ENCODE results near the gene PCSK4. TPM values are rescaled to one million over a fixed set of nuclear protein-coding genes. Genes with fewer than 3 reads are reported as not detected.

PCSK4 gene
- total RNA-seq, 1 donor from 2014 or later, result 1.9 TPM

DNA sequence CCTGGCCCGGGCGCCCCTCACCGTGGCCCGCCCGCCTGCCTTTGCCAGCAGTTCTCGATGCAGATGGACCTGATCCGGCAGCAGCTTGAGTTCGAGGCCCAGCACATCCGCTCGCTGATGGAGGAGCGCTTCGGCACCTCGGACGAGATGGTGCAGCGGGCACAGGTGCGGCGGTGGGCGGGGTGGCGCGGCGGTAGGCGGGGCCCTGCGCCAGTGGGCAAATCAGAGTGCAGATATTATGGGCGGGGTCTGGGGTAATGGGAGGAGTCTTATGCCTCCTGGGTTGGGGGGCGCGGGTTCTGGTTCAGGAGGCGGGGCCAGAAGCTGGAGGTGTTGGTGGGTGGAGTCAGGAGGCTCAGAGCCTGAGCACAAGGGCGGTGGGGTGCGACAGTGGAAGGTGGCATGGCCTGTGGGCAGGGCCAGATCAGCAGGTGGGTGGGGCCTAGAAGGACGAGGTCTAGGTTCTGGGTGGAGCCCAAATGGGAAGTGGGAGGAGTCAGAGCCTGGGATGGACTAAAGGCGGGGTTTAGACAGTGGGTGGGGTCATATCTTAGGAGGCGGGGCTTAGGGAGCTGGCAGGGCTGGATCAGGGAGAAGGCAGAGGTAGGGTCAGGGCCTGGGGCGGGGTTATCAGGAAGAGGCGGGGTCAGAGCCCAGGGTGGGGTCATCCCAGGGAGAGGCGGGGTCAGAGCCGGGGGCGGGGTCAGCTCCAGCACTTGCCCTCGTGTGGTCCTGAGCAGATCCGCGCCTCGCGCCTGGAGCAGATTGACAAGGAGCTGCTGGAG is 34.6 kb downstream of the PCSK4 start:
- DNase-seq (ENCODE audit: low spot score), result no peak

GRCh38 chr19:1455002-1455335 is 35.2 kb downstream of the PCSK4 start:
- no peak for DNase-seq (ENCODE audit: low spot score)

DNA sequence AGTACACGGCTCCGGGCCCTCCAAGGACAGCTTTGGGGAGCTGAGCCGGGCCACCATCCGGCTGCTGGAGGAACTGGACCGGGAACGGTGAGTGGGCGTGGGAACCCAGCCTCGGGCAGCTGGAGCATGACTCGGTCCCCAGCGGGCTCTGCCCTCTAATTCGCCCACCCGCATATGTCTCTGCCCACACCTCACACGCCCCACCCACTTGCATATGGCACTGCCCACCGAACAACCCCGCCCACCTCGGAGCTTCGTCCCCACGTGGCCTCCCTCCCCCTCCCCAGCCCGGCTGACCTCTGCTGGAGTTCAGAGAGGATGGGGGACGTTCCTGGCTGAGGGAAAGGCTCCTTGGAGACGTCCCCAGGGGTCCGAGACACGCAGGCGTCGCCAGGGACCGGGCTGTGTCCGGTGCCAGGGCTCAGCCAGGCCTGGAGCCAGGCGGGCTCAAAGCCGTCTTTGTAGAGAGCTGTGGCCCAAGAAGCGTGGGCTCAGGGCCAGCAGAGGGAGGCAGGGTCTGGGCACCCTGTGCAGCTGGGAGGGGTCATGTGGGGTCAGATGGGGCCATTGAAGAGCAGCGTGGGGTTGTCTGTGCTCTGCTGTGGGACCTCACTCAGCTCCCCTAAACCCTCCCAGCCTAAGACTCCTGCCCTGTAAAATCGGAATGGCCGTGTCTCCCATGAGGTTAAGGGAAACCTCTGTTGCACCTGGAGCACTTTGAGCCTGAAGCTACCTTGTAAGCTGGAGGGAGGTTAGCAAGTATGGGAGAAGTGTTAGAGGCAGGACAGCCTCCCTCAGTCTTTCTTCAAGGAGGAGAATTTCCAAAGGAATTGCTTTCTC is 36.4 kb downstream of the PCSK4 start:
- no peak for DNase-seq (ENCODE audit: low spot score)

DNA sequence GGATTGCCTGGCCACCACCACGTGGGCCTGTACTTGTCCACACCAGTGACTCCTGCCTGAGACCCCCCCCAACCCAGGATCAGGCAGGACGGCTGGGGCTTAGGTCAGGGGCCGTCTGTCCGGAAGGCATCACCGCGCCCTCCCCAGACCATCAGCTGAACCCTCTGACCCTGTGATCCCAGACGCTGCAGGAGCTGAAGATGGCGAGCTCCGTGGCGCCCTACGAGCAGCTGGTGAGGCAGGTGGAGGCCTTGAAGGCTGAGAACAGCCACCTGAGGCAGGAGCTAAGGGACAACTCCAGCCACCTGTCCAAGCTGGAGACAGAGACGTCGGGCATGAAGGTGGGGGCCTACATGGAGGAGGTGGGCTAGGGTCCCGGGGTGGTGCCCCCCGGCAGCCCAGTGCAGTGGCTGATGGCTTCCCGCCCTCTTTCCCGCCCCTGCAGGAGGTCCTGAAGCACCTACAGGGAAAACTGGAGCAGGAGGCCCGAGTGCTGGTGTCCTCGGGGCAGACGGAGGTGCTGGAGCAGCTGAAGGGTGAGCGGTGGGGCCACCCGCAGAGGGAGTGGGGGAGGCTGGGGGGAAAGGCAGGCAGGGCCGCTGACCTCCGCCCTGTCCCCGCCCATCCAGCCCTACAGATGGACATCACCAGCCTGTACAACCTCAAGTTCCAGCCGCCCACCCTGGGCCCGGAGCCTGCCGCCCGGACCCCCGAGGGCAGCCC is 37.2 kb downstream of the PCSK4 start:
- no peak for DNase-seq (ENCODE audit: low spot score)

- DNase-seq (ENCODE audit: low spot score), result no peak
Measured at GRCh38 chr19:1451916-1452801, 38.0 kb downstream of the PCSK4 start.

- DNase-seq (ENCODE audit: low spot score), result no peak
Measured at GRCh38 chr19:1450735-1451731, 39.1 kb downstream of the PCSK4 start.

DNA sequence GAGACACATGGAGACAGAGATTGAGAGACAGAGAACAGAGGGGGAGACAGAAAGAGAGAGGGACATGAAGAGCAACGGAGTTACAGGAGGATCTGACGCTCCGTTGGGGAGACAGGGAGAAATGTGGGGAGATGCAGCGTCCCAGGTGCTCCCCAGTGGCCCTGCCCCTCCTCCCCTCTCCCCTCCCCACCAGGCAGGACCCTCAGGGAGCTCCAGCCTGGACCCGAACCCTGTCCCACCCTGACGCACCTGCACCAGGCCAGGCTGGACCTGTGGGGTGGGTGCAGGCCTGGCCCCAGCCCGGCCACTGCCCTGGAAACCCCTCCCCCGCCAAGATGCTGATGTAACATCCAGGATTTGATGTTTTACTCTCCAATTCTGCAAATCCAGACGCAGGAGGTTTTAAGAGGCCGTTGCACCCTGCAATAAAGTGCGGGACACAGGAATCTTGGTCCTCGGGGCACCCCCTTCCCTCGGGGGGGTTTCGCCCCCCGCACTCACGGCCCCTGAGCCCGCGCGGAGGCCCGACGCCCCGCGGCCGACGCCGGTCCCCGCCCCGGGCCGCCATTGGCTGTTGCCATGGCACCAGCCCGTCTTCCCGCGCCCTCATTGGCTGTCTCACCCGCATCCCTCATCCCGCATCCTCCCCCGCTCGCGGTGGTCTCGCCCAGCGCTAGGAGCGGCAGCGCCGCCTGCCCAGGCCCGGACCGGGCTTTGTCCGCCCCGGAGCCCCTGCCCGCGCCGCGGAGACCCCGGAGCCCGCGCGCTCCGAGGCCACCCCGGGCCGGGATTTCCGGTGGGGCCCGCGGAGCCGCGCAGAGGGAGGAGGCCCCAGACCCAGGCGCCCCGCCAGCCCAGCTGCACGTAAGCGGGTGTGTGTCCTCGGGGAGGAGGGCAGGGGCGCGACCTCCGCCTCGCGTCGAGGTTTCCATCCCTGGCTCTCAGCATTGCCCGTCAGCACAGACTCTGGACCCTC is 40.4 kb downstream of the PCSK4 start, which contains the start of gene APC2:
APC2 (plus strand) TSS at position 655 of the 976 bp plus-strand sequence. CDS start 2,881 bp downstream, outside the sequence.
- DNase-seq (ENCODE audit: low spot score), result peak; percentile 60

DNA sequence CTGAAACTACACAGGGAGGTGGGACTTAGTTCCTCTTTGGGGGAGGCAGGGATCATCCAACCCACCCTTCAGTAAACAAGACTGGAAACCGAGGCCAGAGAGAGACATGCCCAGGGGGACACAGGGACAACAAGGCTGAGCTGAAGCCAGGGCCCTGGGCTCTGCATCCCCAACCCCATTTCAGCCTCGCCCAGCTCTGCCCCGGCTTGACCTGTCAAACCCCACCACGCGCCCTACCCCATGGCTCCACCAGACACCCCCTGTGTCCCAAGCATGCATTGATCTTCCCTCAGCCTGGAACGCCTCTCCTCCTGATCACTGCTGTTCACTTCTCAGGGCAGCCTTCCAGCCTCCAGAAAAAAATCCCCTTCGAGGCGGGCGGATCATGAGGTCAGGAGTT is 42.2 kb downstream of the PCSK4 start:
- no peak for DNase-seq (ENCODE audit: low spot score)

GRCh38 chr19:1447504-1447903 is 42.6 kb downstream of the PCSK4 start:
- DNase-seq (ENCODE audit: low spot score), result no peak

DNA sequence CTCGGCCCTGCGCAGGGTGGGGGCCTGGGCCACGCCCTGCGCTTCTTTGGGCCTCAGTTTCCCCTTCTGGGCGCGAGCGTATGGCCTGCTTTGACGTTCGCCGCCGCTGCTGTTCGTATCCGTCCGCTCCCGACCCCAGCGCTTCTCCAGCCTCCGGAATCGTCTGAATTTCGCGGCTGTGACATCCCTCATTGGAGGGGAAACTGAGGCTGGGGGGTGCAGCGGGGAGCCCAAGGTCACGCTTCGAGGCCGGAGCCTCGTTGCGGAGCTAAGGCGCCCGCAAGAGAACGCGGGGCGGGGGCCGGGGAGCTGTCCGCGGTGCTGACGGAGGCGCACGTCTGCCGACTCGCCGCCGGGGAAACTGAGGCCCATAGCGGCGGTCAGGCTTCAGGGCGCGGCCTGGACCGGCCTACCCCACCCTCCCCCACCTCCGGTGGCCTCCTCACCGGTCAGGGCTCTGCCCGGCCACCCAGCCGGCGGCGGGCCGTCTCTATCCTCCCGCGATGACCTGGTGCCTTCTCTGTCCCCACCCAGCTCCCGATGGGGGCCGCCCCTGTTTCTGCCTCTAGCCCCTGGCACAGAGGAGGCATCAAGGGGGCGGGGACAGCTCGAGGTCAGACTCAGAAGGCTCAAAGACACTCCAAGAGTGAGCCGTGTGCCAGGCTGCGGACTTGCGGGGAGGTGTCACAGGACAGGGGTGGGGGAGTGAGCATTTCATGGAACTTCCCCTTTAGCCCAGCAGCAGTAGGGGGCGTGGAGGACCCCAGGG is 43.3 kb downstream of the PCSK4 start:
- no peak for DNase-seq (ENCODE audit: low spot score)

DNA sequence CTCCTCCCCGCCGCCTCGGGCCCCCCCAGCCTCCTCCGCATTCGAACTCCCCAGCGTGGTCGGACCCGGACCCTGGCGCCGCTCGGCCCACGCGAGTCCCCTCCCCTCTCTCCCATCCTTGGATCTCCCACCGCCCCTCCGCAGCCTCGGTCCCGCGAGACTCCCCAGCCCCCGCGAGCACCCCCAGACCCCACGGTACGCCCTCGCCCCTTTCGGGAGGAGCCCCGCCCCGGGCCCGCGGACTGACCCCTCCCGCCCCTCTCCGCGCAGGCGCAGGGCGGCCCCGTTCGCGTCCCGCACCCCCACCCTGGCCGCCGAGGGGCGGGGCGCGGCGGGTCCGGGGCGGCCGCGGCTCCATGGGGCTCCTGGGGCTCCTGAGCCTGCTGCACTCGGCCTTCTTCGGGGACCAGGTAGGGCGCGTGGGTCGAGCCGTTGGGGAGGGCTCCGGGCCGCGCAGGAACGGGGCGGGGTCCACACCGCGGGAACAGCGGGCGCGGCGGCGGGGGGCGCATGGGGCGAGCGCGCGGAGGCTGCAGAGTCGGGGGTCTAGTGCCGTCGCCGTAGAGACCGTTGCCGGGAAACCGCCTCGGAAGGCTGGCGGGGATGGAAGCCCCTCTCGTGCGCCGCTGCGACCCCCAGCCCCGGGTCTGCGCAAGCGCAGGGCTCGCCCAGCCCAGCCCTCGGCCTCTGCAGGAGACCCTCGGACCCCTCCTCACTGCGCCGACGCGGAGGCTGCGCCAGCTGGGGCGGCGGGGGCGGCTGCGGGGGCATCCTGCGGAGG is 44.0 kb downstream of the PCSK4 start:
- DNase-seq (ENCODE audit: low spot score), result peak; percentile 56

DNA sequence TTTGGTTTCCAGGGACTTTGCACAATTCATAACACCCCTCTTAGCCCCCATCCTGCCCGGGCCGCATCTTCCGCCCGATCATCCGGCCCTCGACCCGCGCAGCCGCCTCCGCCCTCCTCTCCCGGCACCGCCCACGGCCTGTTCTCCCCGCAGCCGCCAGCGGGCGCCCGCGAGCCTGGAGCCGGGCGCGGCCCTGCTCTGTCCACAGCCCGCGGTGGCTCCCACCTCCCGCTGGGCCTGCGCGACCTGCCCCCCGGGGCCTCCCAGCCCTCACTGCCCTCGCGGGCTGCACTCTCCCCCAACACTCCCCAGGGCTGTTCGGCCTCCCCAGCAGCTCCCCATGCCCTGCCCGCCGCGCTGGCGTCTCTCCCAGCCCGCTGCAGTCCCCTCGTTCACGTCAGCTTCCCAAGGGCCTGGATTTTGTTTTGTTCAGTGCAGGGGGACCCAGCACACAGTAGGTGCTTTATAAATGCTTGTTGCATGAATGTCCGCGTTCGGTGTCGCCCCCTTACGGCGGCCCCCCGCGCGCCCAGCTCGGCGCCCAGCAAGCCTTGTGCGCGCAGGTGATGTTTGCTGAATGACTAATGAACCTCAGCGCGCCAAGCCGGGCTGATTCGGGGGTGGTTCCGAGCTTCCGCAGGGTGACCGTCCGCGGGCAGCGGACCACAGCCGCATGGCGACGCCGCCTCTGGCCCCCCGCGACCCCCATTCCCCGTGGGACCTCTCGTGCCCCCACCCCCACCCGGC is 44.8 kb downstream of the PCSK4 start:
- DNase-seq (ENCODE audit: low spot score), result peak; percentile 75

GRCh38 chr19:1441677-1442438 is 48.3 kb downstream of the PCSK4 start:
- DNase-seq (ENCODE audit: low spot score), result no peak

GRCh38 chr19:1441022-1441426 is 49.1 kb downstream of the PCSK4 start:
- no peak for DNase-seq (ENCODE audit: low spot score)

- no peak for DNase-seq (ENCODE audit: low spot score)
Measured at GRCh38 chr19:1440418-1440801, 49.7 kb downstream of the PCSK4 start.
